A549 (cell line): ENCODE measurements around the gene CD22. TPM values are rescaled to one million over a fixed set of nuclear protein-coding genes. Genes with fewer than 3 reads are reported as not detected.

ENCODE experiments used
- ATAC-seq, 2 experiments: fragments of 200-7000 bp in 1 of 2; fragments of >200 bp in 1 of 2; cut with Nextera tagmentation in 1 of 2; cut with Tn5 transposase in 1 of 2; 3 replicates each; pipeline versions ENCODE4 v1.8.0 to v1.9.1; 2018 to 2020; ENCODE audit warnings: mild to moderate bottlenecking in 1 of 2, moderate library complexity in 1 of 2
- CTCF ChIA-PET: fragments of 300-600 bp; sonication (Branson Sonifier 250); formaldehyde crosslinking; extraction: SDS; loops from one replicate; lab custom pipeline; 2021; ENCODE audit warnings: antibody characterized with exemption, inconsistent platforms; lab: Yijun Ruan, JAX
- POLR2A ChIA-PET: fragments of 350-600 bp; formaldehyde crosslinking; extraction: SDS; loops from one replicate; lab custom pipeline; 2021; ENCODE audit warnings: antibody characterized with exemption, inconsistent platforms; lab: Yijun Ruan, JAX
- DNase-seq, 2 experiments: peaks; one replicate each; pipeline versions ENCODE4 v3.0.0 to v3.0.0-alpha.2; 2011 to 2016; ENCODE audit warnings: low read depth in 1 of 2, low spot score in 1 of 2
- FAIRE-seq: peaks from 2 replicates; lab custom pipeline; 2011; peaks lifted over from hg19 to GRCh38; lab: Jason Lieb, UNC
- H3K27ac ChIP-seq, 2 experiments: fragments of >200 bp; sonication (Bioruptor Twin); formaldehyde crosslinking; 3 replicates each; pipeline ENCODE4 v1.5.1; 2016 to 2017
- H3K4me1 ChIP-seq: fragments of >200 bp; sonication (Bioruptor Twin); formaldehyde crosslinking; 3 replicates; pipeline ENCODE4 v1.6.1; 2016
- H3K4me2 ChIP-seq: fragments of >200 bp; sonication (Bioruptor Twin); formaldehyde crosslinking; 3 replicates; pipeline ENCODE4 v1.6.1; 2016
- H3K4me3 ChIP-seq: fragments of >200 bp; sonication (Bioruptor Twin); formaldehyde crosslinking; 3 replicates; pipeline ENCODE4 v1.5.1; 2016
- H3K9me3 ChIP-seq: fragments of >200 bp; sonication (Bioruptor Twin); formaldehyde crosslinking; 3 replicates; pipeline ENCODE4 v1.6.1; 2016
- ATOH8 ChIP-seq: fragments of 250-450 bp; sonication (Bioruptor Pico); IDR thresholded peaks from 2 replicates; pipeline ENCODE4 v1.5.0; 2020; ENCODE audit warnings: low read depth, mild to moderate bottlenecking, moderate library complexity
- CBX8 ChIP-seq: fragments of 200-600 bp; sonication (generic); IDR thresholded peaks from 2 replicates; pipeline ENCODE4 v1.6.1; 2016
- CEBPB ChIP-seq, 2 experiments: fragments of >200 bp in 1 of 2; sonication (Bioruptor Twin) in 1 of 2; formaldehyde crosslinking in 1 of 2; IDR thresholded peaks; 2 replicates each; pipeline ENCODE4 v1.6.1; 2012 to 2016
- CHD2 ChIP-seq: fragments of 150-350 bp; IDR thresholded peaks from 2 replicates; pipeline ENCODE4 v1.6.1; 2014; ENCODE audit warnings: low read length; ENCODE audit not compliant: partially characterized antibody
- EHF ChIP-seq: fragments of 250-450 bp; sonication (Bioruptor Pico); IDR thresholded peaks from 2 replicates; pipeline ENCODE4 v1.5.0; 2020; ENCODE audit warnings: mild to moderate bottlenecking
- FOSB ChIP-seq: fragments of 250-450 bp; sonication (Bioruptor Pico); IDR thresholded peaks from 2 replicates; pipeline ENCODE4 v1.5.0; 2020; ENCODE audit warnings: mild to moderate bottlenecking, moderate library complexity
- HES2 ChIP-seq: fragments of >200 bp; sonication (Bioruptor Twin); formaldehyde crosslinking; IDR thresholded peaks from 2 replicates; pipeline ENCODE4 v1.6.1; 2016
- HMGXB4 ChIP-seq: fragments of 250-450 bp; sonication (Bioruptor Pico); IDR thresholded peaks from 2 replicates; pipeline ENCODE4 v1.5.0; 2021; ENCODE audit warnings: mild to moderate bottlenecking, moderate library complexity, borderline replicate concordance
- HOXA7 ChIP-seq: fragments of 250-450 bp; sonication (Bioruptor Pico); IDR thresholded peaks from 2 replicates; pipeline ENCODE4 v1.5.0; 2020; ENCODE audit warnings: mild to moderate bottlenecking, moderate library complexity
- KDM5A ChIP-seq: fragments of 200-600 bp; sonication (generic); IDR thresholded peaks from 2 replicates; pipeline ENCODE4 v1.6.1; 2016; ENCODE audit warnings: antibody characterized with exemption, mild to moderate bottlenecking
- PBX3 ChIP-seq: IDR thresholded peaks from 2 replicates; pipeline ENCODE4 v1.6.1; 2012
- REST ChIP-seq: fragments of 200-600 bp; sonication (generic); IDR thresholded peaks from 2 replicates; pipeline ENCODE4 v1.6.1; 2016; ENCODE audit warnings: antibody characterized with exemption, mild to moderate bottlenecking, moderate library complexity
- TP53 ChIP-seq: fragments of 250-450 bp; sonication (Bioruptor Pico); IDR thresholded peaks from 2 replicates; pipeline ENCODE4 v1.5.0; 2021; ENCODE audit warnings: mild to moderate bottlenecking, moderate library complexity
- WGBS: methylation state at CpG from one replicate; pipeline ENCODE4 v1.1.6; 2017; ENCODE audit errors: missing lambda C conversion rate; 5-methylcytosine and 5-hydroxymethylcytosine counted together
- polyA plus RNA-seq, 4 experiments: library from polyadenylated mRNA; depleted of rRNA in 3 of 4; stranded (reverse); fragments of >200 nt; fragmentation: RNase III in 1 of 4; extraction: RNeasy Plus Mini Kit Qiagen cat#74134 plus additional on column Dnase treatment in 1 of 4; gene quantifications; 2 replicates in 3 of 4; 3 replicates in 1 of 4; pipeline ENCODE4 v1.2.3, GENCODE V29; 2011 to 2017

CD22 gene
- polyA plus RNA-seq, 2 of the 4 experiments (the other 2 are of a cell fraction): 0.05 to 0.14 TPM

GRCh38 chr19:35395382-35396199, 66.6 kb downstream of the CD22 start:
- no peak for FAIRE-seq
- no peak for DNase-seq
- Histone ChIP-seq H3K4me2 (no peak overlapping the region), H3K4me1 (no peaks in the 10 kb centered on the region), H3K9me3 (no peaks in the 10 kb centered on the region), H3K4me3 (no peak overlapping the region), H3K27ac (no peak overlapping the region)
- CTCF ChIA-PET: interaction anchor here (0.6 to 2.3 kb wide), 5 partner anchors 8 to 39 kb away, joined by 3 to 6 read pairs (median 3); no protein-coding TSS in a partner anchor
- 48% methylated on average over 19 of the region's 19 CpGs for WGBS
- POLR2A ChIA-PET: no interaction called here
- ATAC-seq: peak; percentile 25 to 44; a peak in 3 of 6 replicates
- TF ChIP-seq KDM5A: no peak
- no peak for TF ChIP-seq TP53
- no peak for TF ChIP-seq HMGXB4 (CRISPR knock-in tag)
- no peak for TF ChIP-seq HOXA7 (CRISPR knock-in tag)
- TF ChIP-seq REST: no peak
- no peak for TF ChIP-seq ATOH8 (CRISPR knock-in tag)
- TF ChIP-seq EHF: no peak
- no peak for TF ChIP-seq CBX8
- no peak for TF ChIP-seq HES2
- no peak for TF ChIP-seq PBX3
- no peak for TF ChIP-seq CHD2

- H3K27ac ChIP-seq: no peak overlapping the region
- ATAC-seq: no peak
- no peaks in the 10 kb centered on the region for H3K9me3 ChIP-seq
- CTCF ChIA-PET: interaction anchor here (0.6 to 2.3 kb wide), 5 partner anchors 8 to 152 kb away, joined by 3 to 6 read pairs (median 3); partner anchors contain the start of gene FFAR3
- no peak for FAIRE-seq
- no peak overlapping the region for H3K4me3 ChIP-seq
- POLR2A ChIA-PET: no interaction called here
- WGBS: 69% methylated on average over 14 of the region's 14 CpGs
- no peak overlapping the region for H3K4me2 ChIP-seq
- no peak for TF ChIP-seq FOSB (CRISPR knock-in tag)
- TF ChIP-seq CBX8: no peak
- TF ChIP-seq CEBPB (IDR thresholded peaks at IDR 0.05): peak in 1 of 2 experiments; percentile 35; a peak in 1 of 4 replicates
- TF ChIP-seq, all 56 proteins: peak for 1
- no peak for DNase-seq
- no peaks in the 10 kb centered on the region for H3K4me1 ChIP-seq
These were observed 67.4 kb downstream of the CD22 start for GRCh38 chr19:35396240-35396885.

Other genes with a start within 250 kb of the CD22 start
- gene FXYD3, start 213.4 kb upstream of the CD22 start, polyA plus RNA-seq (2011; rRNA removed): 0.32 and 0.46 TPM in 2 replicates
- 0.16 TPM in 1 of 3 replicates, not detected in the others for gene FXYD3, start 213.4 kb upstream of the CD22 start, polyA plus RNA-seq (2017; fragmentation: RNase III; extraction: RNeasy Plus Mini Kit Qiagen cat#74134 plus additional on column Dnase treatment)
- 0.06 and 0.13 TPM in 2 replicates for gene LGI4, start 194.1 kb upstream of the CD22 start, polyA plus RNA-seq (2011; rRNA removed)
- gene LGI4, start 194.1 kb upstream of the CD22 start, polyA plus RNA-seq (2017; fragmentation: RNase III; extraction: RNeasy Plus Mini Kit Qiagen cat#74134 plus additional on column Dnase treatment): 0.09 to 0.16 TPM (median 0.12 TPM) in 3 replicates
- gene FXYD1, start 190.4 kb upstream of the CD22 start, polyA plus RNA-seq (2011; rRNA removed): not detected in 2 replicates
- not detected in 3 replicates for gene FXYD1, start 190.4 kb upstream of the CD22 start, polyA plus RNA-seq (2017; fragmentation: RNase III; extraction: RNeasy Plus Mini Kit Qiagen cat#74134 plus additional on column Dnase treatment)
- not detected in 2 replicates for gene FXYD7, start 185.9 kb upstream of the CD22 start, polyA plus RNA-seq (2011; rRNA removed)
- gene FXYD7, start 185.9 kb upstream of the CD22 start, polyA plus RNA-seq (2017; fragmentation: RNase III; extraction: RNeasy Plus Mini Kit Qiagen cat#74134 plus additional on column Dnase treatment): 0.15 TPM in 1 of 3 replicates, not detected in the others
- gene FXYD5, start 174.5 kb upstream of the CD22 start, polyA plus RNA-seq (2011; rRNA removed): 70.8 and 77.3 TPM in 2 replicates
- 106 to 116 TPM (median 113 TPM) in 3 replicates for gene FXYD5, start 174.5 kb upstream of the CD22 start, polyA plus RNA-seq (2017; fragmentation: RNase III; extraction: RNeasy Plus Mini Kit Qiagen cat#74134 plus additional on column Dnase treatment)
- gene FAM187B, start 100.4 kb upstream of the CD22 start, polyA plus RNA-seq (2011; rRNA removed): not detected in 2 replicates
- not detected in 3 replicates for gene FAM187B, start 100.4 kb upstream of the CD22 start, polyA plus RNA-seq (2017; fragmentation: RNase III; extraction: RNeasy Plus Mini Kit Qiagen cat#74134 plus additional on column Dnase treatment)
- 2.1 and 2.5 TPM in 2 replicates for gene LSR, start 80.2 kb upstream of the CD22 start, polyA plus RNA-seq (2011; rRNA removed)
- gene LSR, start 80.2 kb upstream of the CD22 start, polyA plus RNA-seq (2017; fragmentation: RNase III; extraction: RNeasy Plus Mini Kit Qiagen cat#74134 plus additional on column Dnase treatment): 3.6 to 4.7 TPM (median 4.4 TPM) in 3 replicates
- gene USF2, start 60.2 kb upstream of the CD22 start, polyA plus RNA-seq (2011; rRNA removed): 91.8 and 118 TPM in 2 replicates
- gene USF2, start 60.2 kb upstream of the CD22 start, polyA plus RNA-seq (2017; fragmentation: RNase III; extraction: RNeasy Plus Mini Kit Qiagen cat#74134 plus additional on column Dnase treatment): 124 to 141 TPM (median 141 TPM) in 3 replicates
- not detected in 2 replicates for gene HAMP, start 46.7 kb upstream of the CD22 start, polyA plus RNA-seq (2011; rRNA removed)
- gene HAMP, start 46.7 kb upstream of the CD22 start, polyA plus RNA-seq (2017; fragmentation: RNase III; extraction: RNeasy Plus Mini Kit Qiagen cat#74134 plus additional on column Dnase treatment): 0.03 TPM in 1 of 3 replicates, not detected in the others
- gene MAG, start 37.0 kb upstream of the CD22 start, polyA plus RNA-seq (2011; rRNA removed): not detected in 2 replicates
- gene MAG, start 37.0 kb upstream of the CD22 start, polyA plus RNA-seq (2017; fragmentation: RNase III; extraction: RNeasy Plus Mini Kit Qiagen cat#74134 plus additional on column Dnase treatment): not detected in 3 replicates
- gene FFAR1, start 18.7 kb downstream of the CD22 start, polyA plus RNA-seq (2011; rRNA removed): not detected in 2 replicates
- gene FFAR1, start 18.7 kb downstream of the CD22 start, polyA plus RNA-seq (2017; fragmentation: RNase III; extraction: RNeasy Plus Mini Kit Qiagen cat#74134 plus additional on column Dnase treatment): not detected in 3 replicates
- gene FFAR3, start 29.3 kb downstream of the CD22 start, polyA plus RNA-seq (2011; rRNA removed): not detected in 2 replicates
- not detected in 3 replicates for gene FFAR3, start 29.3 kb downstream of the CD22 start, polyA plus RNA-seq (2017; fragmentation: RNase III; extraction: RNeasy Plus Mini Kit Qiagen cat#74134 plus additional on column Dnase treatment)
- gene GPR42, start 41.9 kb downstream of the CD22 start, polyA plus RNA-seq (2011; rRNA removed): not detected in 2 replicates
- not detected in 3 replicates for gene GPR42, start 41.9 kb downstream of the CD22 start, polyA plus RNA-seq (2017; fragmentation: RNase III; extraction: RNeasy Plus Mini Kit Qiagen cat#74134 plus additional on column Dnase treatment)
- 0.24 and 0.30 TPM in 2 replicates for gene FFAR2, start 119.1 kb downstream of the CD22 start, polyA plus RNA-seq (2011; rRNA removed)
- gene FFAR2, start 119.1 kb downstream of the CD22 start, polyA plus RNA-seq (2017; fragmentation: RNase III; extraction: RNeasy Plus Mini Kit Qiagen cat#74134 plus additional on column Dnase treatment): not detected in 3 replicates
- gene KRTDAP, start 161.3 kb downstream of the CD22 start, polyA plus RNA-seq (2011; rRNA removed): not detected in 2 replicates
- gene KRTDAP, start 161.3 kb downstream of the CD22 start, polyA plus RNA-seq (2017; fragmentation: RNase III; extraction: RNeasy Plus Mini Kit Qiagen cat#74134 plus additional on column Dnase treatment): not detected in 3 replicates
- 18.0 and 21.5 TPM in 2 replicates for gene DMKN, start 184.5 kb downstream of the CD22 start, polyA plus RNA-seq (2011; rRNA removed)
- gene DMKN, start 184.5 kb downstream of the CD22 start, polyA plus RNA-seq (2017; fragmentation: RNase III; extraction: RNeasy Plus Mini Kit Qiagen cat#74134 plus additional on column Dnase treatment): 37.0 to 41.6 TPM (median 40.6 TPM) in 3 replicates
- 0.28 TPM in 2 replicates for gene SBSN, start 199.1 kb downstream of the CD22 start, polyA plus RNA-seq (2011; rRNA removed)
- 0.67 to 1.1 TPM (median 0.89 TPM) in 3 replicates for gene SBSN, start 199.1 kb downstream of the CD22 start, polyA plus RNA-seq (2017; fragmentation: RNase III; extraction: RNeasy Plus Mini Kit Qiagen cat#74134 plus additional on column Dnase treatment)
- not detected in 2 replicates for gene GAPDHS, start 204.3 kb downstream of the CD22 start, polyA plus RNA-seq (2011; rRNA removed)
- not detected in 3 replicates for gene GAPDHS, start 204.3 kb downstream of the CD22 start, polyA plus RNA-seq (2017; fragmentation: RNase III; extraction: RNeasy Plus Mini Kit Qiagen cat#74134 plus additional on column Dnase treatment)
- gene TMEM147, start 216.4 kb downstream of the CD22 start, polyA plus RNA-seq (2011; rRNA removed): 335 and 446 TPM in 2 replicates
- gene TMEM147, start 216.4 kb downstream of the CD22 start, polyA plus RNA-seq (2017; fragmentation: RNase III; extraction: RNeasy Plus Mini Kit Qiagen cat#74134 plus additional on column Dnase treatment): 257 to 282 TPM (median 257 TPM) in 3 replicates
- gene ATP4A, start 234.5 kb downstream of the CD22 start, polyA plus RNA-seq (2011; rRNA removed): not detected in 2 replicates
- 0.05 TPM in 1 of 3 replicates, not detected in the others for gene ATP4A, start 234.5 kb downstream of the CD22 start, polyA plus RNA-seq (2017; fragmentation: RNase III; extraction: RNeasy Plus Mini Kit Qiagen cat#74134 plus additional on column Dnase treatment)